Activated T-helper 9 cell treated with anti-CD3 and anti-CD28 coated beads, Interleukin-2, amount 50 U/mL, for 16 hours (primary cell): Measurements from ENCODE around the gene IRF7.

Experiments used
- DNase-seq: peaks from one replicate; pipeline ENCODE4 v3.0.0-alpha.2; 2020; ENCODE audit warnings: low read depth

IRF7 gene

DNA sequence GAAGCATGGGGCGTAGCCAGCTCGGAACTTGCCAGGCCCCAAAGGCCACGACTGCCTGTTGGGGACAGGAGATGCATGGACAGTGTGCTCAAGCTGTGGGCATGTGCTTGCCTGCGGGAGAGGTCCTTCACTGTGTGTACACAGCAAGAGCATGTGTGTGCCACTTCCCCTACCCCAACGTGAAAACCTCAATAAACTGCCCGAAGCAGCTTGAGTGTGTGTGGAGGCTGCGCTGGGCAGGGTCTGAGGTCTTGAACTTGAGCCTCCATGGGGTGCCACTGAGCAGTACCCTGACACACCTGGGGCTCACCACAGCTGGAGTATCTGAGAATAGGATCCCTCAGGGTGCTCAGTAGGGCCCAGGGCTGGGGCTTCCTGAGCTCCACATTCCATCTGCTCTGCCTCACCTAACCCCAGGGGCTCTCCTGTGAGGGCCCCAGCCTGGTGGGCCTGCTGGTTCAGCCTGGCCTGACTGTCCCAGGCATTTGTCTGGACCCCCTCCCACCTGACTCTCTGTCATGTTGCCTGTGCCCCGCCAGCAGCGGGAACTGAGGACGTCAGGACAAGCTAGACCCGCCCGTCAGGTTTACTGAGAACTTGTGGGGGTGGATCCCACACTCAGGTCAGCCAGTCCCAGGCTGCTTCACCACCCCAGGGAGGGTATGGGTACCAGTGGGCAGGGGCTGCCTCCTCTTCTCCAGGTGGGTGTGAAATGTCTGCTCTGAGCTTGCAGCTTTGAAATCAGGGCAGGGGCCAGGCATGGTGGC is 51.8 kb downstream of the IRF7 start:
- no peak for DNase-seq

- DNase-seq = no peak
Measured at GRCh38 chr11:563066-563811, 52.5 kb downstream of the IRF7 start.
